GM12878 (cell line): ENCODE measurements around the gene FLT4. TPM values are rescaled to one million over a fixed set of nuclear protein-coding genes. Genes with fewer than 3 reads are reported as not detected.

Source experiments
- ATAC-seq: fragments of 200-7000 bp; cut with Tn5 transposase; 3 replicates; pipeline ENCODE4 v1.9.1; 2020; ENCODE audit warnings: mild to moderate bottlenecking, moderate library complexity
- BruUV-seq: library from RNA; stranded (reverse); fragments of 400-500 nt; replicated peaks from 2 replicates; lab custom pipeline; 2021; lab: Mats Ljungman, UMichigan
- CTCF ChIA-PET: fragments of 300-600 bp; sonication (Branson Sonifier 250); formaldehyde crosslinking; extraction: SDS; loops from one replicate; lab custom pipeline; 2021; ENCODE audit warnings: inconsistent platforms; lab: Yijun Ruan, JAX
- POLR2A ChIA-PET: fragments of 350-600 bp; formaldehyde crosslinking; extraction: SDS; loops from one replicate; lab custom pipeline; 2021; ENCODE audit warnings: inconsistent platforms; lab: Charles Lee
- RAD21 ChIA-PET: fragments of 300-600 bp; sonication (Branson Sonifier 250); formaldehyde crosslinking; loops from one replicate; lab custom pipeline; 2023; ENCODE audit warnings: antibody characterized with exemption; ENCODE audit not compliant: unreplicated experiment; lab: Charles Lee
- SMC1A ChIA-PET: fragments of 300-600 bp; sonication (Branson Sonifier 250); formaldehyde crosslinking; loops from one replicate; lab custom pipeline; 2023; ENCODE audit not compliant: unreplicated experiment, uncharacterized antibody; lab: Charles Lee
- DNase-seq: peaks from one replicate; pipeline ENCODE4 v3.0.0-alpha.2; 2011; ENCODE audit warnings: low read depth, low spot score
- FAIRE-seq: peaks from 3 replicates; lab custom pipeline; 2011; peaks lifted over from hg19 to GRCh38; lab: Jason Lieb, UNC
- H2AFZ ChIP-seq: 2 replicates; pipeline ENCODE4 v1.6.0; 2011; ENCODE audit warnings: low read depth, low read length, control low read depth; ENCODE audit not compliant: control insufficient read depth
- H3K27ac ChIP-seq: 2 replicates; pipeline ENCODE4 v1.5.1; 2011; ENCODE audit warnings: control low read depth; ENCODE audit not compliant: control insufficient read depth, insufficient read depth
- H3K27me3 ChIP-seq, 2 experiments: replicated peaks in 1 of 2; 2 replicates each; pipeline versions ENCODE4 v1.6.0 to v1.6.1; 2011; ENCODE audit warnings: low read length in 1 of 2; ENCODE audit not compliant: control insufficient read depth in 2 of 2, insufficient read depth in 2 of 2
- H3K36me3 ChIP-seq, 2 experiments: 2 replicates each; pipeline ENCODE4 v1.5.1; 2011; ENCODE audit warnings: low read length in 1 of 2; ENCODE audit not compliant: control insufficient read depth in 2 of 2, insufficient read depth in 2 of 2
- H3K4me1 ChIP-seq: 2 replicates; pipeline ENCODE4 v1.6.1; 2011; ENCODE audit warnings: mild to moderate bottlenecking, low read length, moderate library complexity, mixed read lengths; ENCODE audit not compliant: control insufficient read depth, insufficient read depth
- H3K4me2 ChIP-seq: 2 replicates; pipeline ENCODE4 v1.6.0; 2011; ENCODE audit warnings: control low read depth; ENCODE audit not compliant: control insufficient read depth, insufficient read depth
- H3K4me3 ChIP-seq: fragments of 200-600 bp; sonication (generic); 2 replicates; pipeline ENCODE4 v1.5.1; 2016
- H3K79me2 ChIP-seq: 2 replicates; pipeline ENCODE4 v1.6.0; 2011; ENCODE audit warnings: low read length; ENCODE audit not compliant: control insufficient read depth, insufficient read depth
- H3K9ac ChIP-seq: 2 replicates; pipeline ENCODE4 v1.8.0; 2011; ENCODE audit warnings: low read length, control low read depth, mixed read lengths; ENCODE audit not compliant: control insufficient read depth, insufficient read depth
- H3K9me3 ChIP-seq: replicated peaks from 3 replicates; pipeline ENCODE4 v1.5.1; 2011; ENCODE audit warnings: mild to moderate bottlenecking, low read length; ENCODE audit not compliant: control insufficient read depth, insufficient read depth
- H4K20me1 ChIP-seq: 2 replicates; pipeline ENCODE4 v1.6.0; 2011; ENCODE audit not compliant: control insufficient read depth, insufficient read depth
- CBFB ChIP-seq: IDR thresholded peaks from 2 replicates; pipeline ENCODE4 v1.6.1; 2016; ENCODE audit warnings: antibody characterized with exemption, low read depth
- CBX5 ChIP-seq: sonication (generic); IDR thresholded peaks from 2 replicates; pipeline ENCODE4 v1.6.1; 2016; ENCODE audit warnings: low read depth, moderate library complexity, mild to moderate bottlenecking, inconsistent platforms
- CEBPB ChIP-seq, 2 experiments: fragments of 150-350 bp in 1 of 2; IDR thresholded peaks; 2 replicates each; pipeline ENCODE4 v1.6.1; 2012 to 2014; ENCODE audit warnings: low read depth in 2 of 2, low read length in 2 of 2, borderline replicate concordance in 1 of 2, inconsistent platforms in 1 of 2
- EP300 ChIP-seq, 2 experiments: fragments of 150-350 bp in 1 of 2; IDR thresholded peaks; 2 replicates each; pipeline ENCODE4 v1.6.1; 2011 to 2012; ENCODE audit warnings: low read depth in 2 of 2, low read length in 2 of 2, borderline replicate concordance in 1 of 2, improper control_type of control experiment in 1 of 2, inconsistent platforms in 1 of 2; ENCODE audit not compliant: control insufficient read depth in 1 of 2
- EZH2 ChIP-seq: IDR thresholded peaks from 2 replicates; pipeline ENCODE4 v1.6.1; 2012; ENCODE audit warnings: low read depth, mild to moderate bottlenecking, control low read depth, inconsistent platforms, low read length, borderline replicate concordance; ENCODE audit not compliant: control insufficient read depth
- IKZF2 ChIP-seq, 2 experiments: fragments of 450-650 bp; IDR thresholded peaks; 2 replicates each; pipeline ENCODE4 v1.6.1; 2017; ENCODE audit warnings: mild to moderate bottlenecking in 2 of 2, moderate library complexity in 2 of 2
- IRF4 ChIP-seq: IDR thresholded peaks from 2 replicates; pipeline ENCODE4 v1.6.1; 2011; ENCODE audit warnings: low read depth, low read length
- JUNB ChIP-seq: IDR thresholded peaks from 2 replicates; pipeline ENCODE4 v1.6.1; 2016; ENCODE audit warnings: antibody characterized with exemption, mild to moderate bottlenecking
- NFIC ChIP-seq: IDR thresholded peaks from 2 replicates; pipeline ENCODE4 v1.6.1; 2012; ENCODE audit warnings: low read depth, mild to moderate bottlenecking, inconsistent platforms, low read length, moderate library complexity
- NR2F1 ChIP-seq: fragments of 450-650 bp; conservative IDR thresholded peaks from 2 replicates; pipeline ENCODE4 v1.6.1; 2017; ENCODE audit warnings: mild to moderate bottlenecking
- PAX8 ChIP-seq: fragments of 450-650 bp; IDR thresholded peaks from 2 replicates; pipeline ENCODE4 v1.6.1; 2017; ENCODE audit warnings: mild to moderate bottlenecking, moderate library complexity
- POLR2A ChIP-seq: IDR thresholded peaks from 2 replicates; pipeline ENCODE4 v1.6.1; 2011; ENCODE audit warnings: low read depth, mild to moderate bottlenecking, low read length
- SIX5 ChIP-seq: IDR thresholded peaks from 2 replicates; pipeline ENCODE4 v1.6.1; 2011; ENCODE audit warnings: mild to moderate bottlenecking, low read depth, low read length, moderate library complexity; ENCODE audit not compliant: severe bottlenecking
- SP1 ChIP-seq: IDR thresholded peaks from one replicate; pipeline ENCODE4 v1.6.1; 2011; ENCODE audit warnings: low read depth, low read length
- TAF1 ChIP-seq: IDR thresholded peaks from 2 replicates; pipeline ENCODE4 v1.6.1; 2011; ENCODE audit warnings: mild to moderate bottlenecking, low read depth, low read length, borderline replicate concordance
- TBL1XR1 ChIP-seq: IDR thresholded peaks from 2 replicates; pipeline ENCODE4 v1.6.1; 2012; ENCODE audit warnings: low read depth, low read length, improper control_type of control experiment
- TCF7 ChIP-seq: IDR thresholded peaks from 2 replicates; pipeline ENCODE4 v1.6.1; 2014; ENCODE audit warnings: antibody characterized with exemption, borderline replicate concordance
- ZNF622 ChIP-seq: fragments of 450-650 bp; IDR thresholded peaks from 2 replicates; pipeline ENCODE4 v1.6.1; 2017; ENCODE audit warnings: mild to moderate bottlenecking, inconsistent platforms
- WGBS: methylation state at CpG from one replicate; pipeline ENCODE4 v1.1.6; 2016; ENCODE audit warnings: low lambda C conversion rate; ENCODE audit not compliant: insufficient replicate concordance, insufficient coverage; ENCODE audit errors: missing lambda C conversion rate; 5-methylcytosine and 5-hydroxymethylcytosine counted together
- in situ Hi-C: fragments of 300-500 bp; cut with MboI; formaldehyde crosslinking; loops from 9 replicates; pipeline ENCODE4 v1.14.3; 2018; ENCODE audit warnings: mixed read lengths
- intact Hi-C: fragments of 100-400 bp; cut with micrococcal nuclease; formaldehyde crosslinking; loops from one replicate; pipeline ENCODE4 v1.14.2; 2022; ENCODE audit not compliant: unreplicated experiment
- polyA plus RNA-seq, 11 experiments: library from polyadenylated mRNA; depleted of rRNA in 4 of 11; unstranded in 6 of 11; stranded (reverse) in 5 of 11; fragments of >200 nt; fragmentation: Nextera tagmentation in 4 of 11; fragmentation: Illumina TruSeq in 1 of 11; extraction: Ambion mirVana in 4 of 11; extraction: Trizol in 1 of 11; gene quantifications; 1 replicate in 1 of 11; 2 replicates in 10 of 11; pipeline versions ENCODE4 v1.2.1 to v1.2.3, GENCODE V29; 2011 to 2016; ENCODE audit warnings: inconsistent platforms in 2 of 11, missing spikeins in 2 of 11, low read depth in 1 of 11
- total RNA-seq, 4 experiments: library from RNA; depleted of rRNA in 3 of 4; stranded (reverse); fragments of >200 nt in 3 of 4; fragmentation: Illumina TruSeq in 1 of 4; extraction: Trizol in 1 of 4; gene quantifications; 2 replicates each; pipeline versions ENCODE4 v1.2.1 to v1.2.3, GENCODE V29; 2013 to 2021
- TF ChIP-seq, protein P1 (sequence below): IDR thresholded peaks from 2 replicates; pipeline ENCODE4 v1.6.1; 2011; ENCODE audit warnings: mild to moderate bottlenecking, low read depth, low read length, moderate library complexity; ENCODE audit not compliant: insufficient replicate concordance

FLT4 gene
- total and polyA plus RNA-seq, 10 of the 15 experiments (the other 5 are each of a cell fraction or from before 2014, with no cell fraction given), result 0.18 TPM; not detected in 9

DNA sequence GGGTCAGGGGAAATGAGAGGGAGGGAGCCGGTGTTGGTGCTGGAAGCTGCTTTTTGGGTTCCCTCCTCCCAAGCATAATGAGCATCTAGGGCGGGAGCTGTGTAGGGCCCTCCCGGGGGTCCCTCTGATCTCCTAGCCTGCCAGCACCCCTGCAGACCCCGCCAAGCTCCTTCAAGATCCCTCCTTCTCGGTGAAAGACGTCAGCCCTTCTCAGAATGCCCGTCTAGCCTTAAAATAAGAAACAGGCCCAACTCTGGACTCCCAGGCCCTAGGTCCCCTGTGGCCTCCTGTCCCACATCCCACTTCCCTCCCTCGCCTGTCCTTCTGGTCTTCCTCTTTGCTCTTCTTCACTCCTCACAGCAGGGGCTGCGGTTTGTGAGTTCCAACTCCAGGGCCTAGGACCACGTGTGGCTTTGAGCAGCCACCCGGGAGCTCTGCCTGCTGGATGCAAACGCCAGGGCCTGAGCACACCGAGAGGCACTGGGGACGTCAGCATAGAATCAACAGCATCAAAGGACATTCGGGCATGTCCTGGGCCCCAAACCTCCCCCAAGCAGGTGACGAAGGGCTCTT is 49.3 kb downstream of the FLT4 start:
- no peaks in the 10 kb centered on the region for H3K9me3 ChIP-seq
- no peaks in the 10 kb centered on the region for H3K79me2 ChIP-seq
- whole genome bisulfite sequencing, result 35% methylated on average over 16 of the region's 16 CpGs
- BruUV-seq, result no TSS peak
- CTCF ChIA-PET, result no interaction called here
- no peak for FAIRE-seq
- H3K4me2 ChIP-seq, result no peak overlapping the region
- no peaks in the 10 kb centered on the region for H3K4me1 ChIP-seq
- SMC1A ChIA-PET, result no interaction called here
- no peaks in the 10 kb centered on the region for H4K20me1 ChIP-seq
- TF ChIP-seq NR2F1 (no peak), TAF1 (no peak), NFIC (no peak), SIX5 (no peak), EP300 (IDR thresholded peaks at IDR 0.05; ENCODE audit: borderline replicate concordance in 1 of 2, control insufficient read depth in 1 of 2, low read depth in 2 of 2, low read length in 2 of 2) (no peak), POLR2A (no peak), TBL1XR1 (no peak), ZNF622 (no peak), IKZF2 (IDR thresholded peaks at IDR 0.05) (no peak), EZH2 (no peak), SP1 (no peak), PAX8 (no peak), CBX5 (no peak), JUNB (no peak), IRF4 (no peak), CBFB (no peak), CEBPB (IDR thresholded peaks at IDR 0.05; ENCODE audit: borderline replicate concordance in 1 of 2, low read depth in 2 of 2, low read length in 2 of 2) (no peak), TCF7 (no peak)
- TF ChIP-seq, protein P1, sequence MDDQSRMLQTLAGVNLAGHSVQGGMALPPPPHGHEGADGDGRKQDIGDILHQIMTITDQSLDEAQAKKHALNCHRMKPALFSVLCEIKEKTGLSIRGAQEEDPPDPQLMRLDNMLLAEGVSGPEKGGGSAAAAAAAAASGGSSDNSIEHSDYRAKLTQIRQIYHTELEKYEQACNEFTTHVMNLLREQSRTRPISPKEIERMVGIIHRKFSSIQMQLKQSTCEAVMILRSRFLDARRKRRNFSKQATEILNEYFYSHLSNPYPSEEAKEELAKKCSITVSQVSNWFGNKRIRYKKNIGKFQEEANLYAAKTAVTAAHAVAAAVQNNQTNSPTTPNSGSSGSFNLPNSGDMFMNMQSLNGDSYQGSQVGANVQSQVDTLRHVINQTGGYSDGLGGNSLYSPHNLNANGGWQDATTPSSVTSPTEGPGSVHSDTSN, result no peak
- TF ChIP-seq, all 136 proteins: peak for 0
- DNase-seq (no peak), ATAC-seq (no peak)
- no peak overlapping the region for H2AFZ ChIP-seq
- intact Hi-C loops, result loop anchor here (10.0 kb wide), 1 partner anchor 475 kb away; no protein-coding TSS in a partner anchor
- in situ Hi-C loops, result no loop called here
- H3K9ac ChIP-seq, result no peak overlapping the region
- ChIA-PET RAD21 (no interaction called here), POLR2A (no interaction called here)
- no peak overlapping the region for H3K27ac ChIP-seq
- H3K36me3 ChIP-seq, result no peaks in the 10 kb centered on the region
- no peaks in the 10 kb centered on the region for H3K27me3 ChIP-seq
- H3K4me3 ChIP-seq, result no peak overlapping the region
